Pancreas (tissue), 10 donors: ENCODE data around the gene IQGAP3. TPM values are rescaled to one million over a fixed set of nuclear protein-coding genes. Genes with fewer than 3 reads are reported as not detected.
A peak's percentile ranks its signal among the peaks of the same experiment; 100 is the strongest.

ENCODE experiments used
- ATAC-seq, 4 donors: fragments of 200-7000 bp; cut with Tn5 transposase; one replicate each; pipeline versions ENCODE4 v1.8.0 to v1.9.1; 2020; ENCODE audit warnings: mild to moderate bottlenecking in 4 of 4, moderate library complexity in 4 of 4
- DNase-seq, 6 donors: peaks; one replicate each; pipeline ENCODE4 v3.0.0-alpha.2; 2020
- FAIRE-seq: peaks from 2 replicates; lab custom pipeline; 2012; peaks lifted over from hg19 to GRCh38; lab: Jason Lieb, UNC
- H3K27ac ChIP-seq, 4 donors: fragments of 200-600 bp; sonication (generic); 1 replicate in 3 of 4; 2 replicates in 1 of 4; pipeline versions ENCODE4 v1.5.0 to v1.8.0; 2020
- H3K27me3 ChIP-seq, 4 donors: fragments of 200-600 bp; one replicate each; pipeline ENCODE4 v1.8.0; 2021
- H3K36me3 ChIP-seq, 3 donors: fragments of 200-600 bp; sonication (generic) in 1 of 3; one replicate each; pipeline versions ENCODE4 v1.5.0 to v1.8.0; 2020 to 2021
- H3K4me1 ChIP-seq, 3 donors: fragments of 200-600 bp; one replicate each; pipeline ENCODE4 v1.8.0; 2021
- H3K4me3 ChIP-seq, 4 donors: fragments of 200-600 bp; sonication (generic) in 2 of 4; one replicate each; pipeline versions ENCODE4 v1.5.0 to v1.8.0; 2020 to 2021
- H3K9me3 ChIP-seq, 4 donors: fragments of 200-600 bp; one replicate each; pipeline ENCODE4 v1.8.0; 2021
- WGBS, 2 donors: extraction: QIAGEN DNeasy Blood & Tissue Kit; methylation state at CpG; one replicate each; pipeline ENCODE4 v1.1.7; 2013; 5-methylcytosine and 5-hydroxymethylcytosine counted together
- intact Hi-C, 3 donors: fragments of 100-400 bp; cut with DNase I; formaldehyde crosslinking; loops; one replicate each; pipeline versions ENCODE4 v1.11.1 to v1.14.2; 2022
- polyA plus RNA-seq, 2 donors: library from polyadenylated mRNA; stranded (reverse); fragments of 200-250 nt; gene quantifications; one replicate each; pipeline ENCODE4 v1.2.3, GENCODE V29; 2013
- total RNA-seq, 6 donors: library from RNA; stranded (reverse); fragmentation: NEBNext Ultra II Directional in 4 of 6; extraction: Animal tissue kit (Norgen Biotek cat#: 25700) in 4 of 6; gene quantifications; one replicate each; pipeline versions ENCODE4 v1.2.1 to v1.2.4, GENCODE V29; 2021 to 2023
- TF ChIP-seq, protein P1 (sequence below), 4 donors: fragments of 200-600 bp; sonication (generic) in 3 of 4; IDR thresholded peaks; one replicate each; pipeline versions ENCODE4 v1.5.0 to v1.8.0; 2021; ENCODE audit warnings: antibody characterized with exemption in 4 of 4
- donor health status: healthy with polysubstance abuse.
- donor health status: DM: no; HTN: no; CAD: no; lungs with moderate emphysema.
- donor health status: DM: no; HTN: no; CAD: no.
- donor health status: control.
- donor health status: control.
- donor health status: Bipolar disorder and iron deficiency.
- donor health status: DM: yes; HTN: yes; CAD: no.
- donor health status: DM: no; HTN: no; CAD: no.
- donor health status: DM: no; HTN: no; CAD: no.
- donor health status: DM: yes; HTN: yes; CAD: no.

Gene IQGAP3
- total and polyA plus RNA-seq, 8 donors, result 0.02 to 0.90 (median 0.23) TPM; not detected in 1

DNA sequence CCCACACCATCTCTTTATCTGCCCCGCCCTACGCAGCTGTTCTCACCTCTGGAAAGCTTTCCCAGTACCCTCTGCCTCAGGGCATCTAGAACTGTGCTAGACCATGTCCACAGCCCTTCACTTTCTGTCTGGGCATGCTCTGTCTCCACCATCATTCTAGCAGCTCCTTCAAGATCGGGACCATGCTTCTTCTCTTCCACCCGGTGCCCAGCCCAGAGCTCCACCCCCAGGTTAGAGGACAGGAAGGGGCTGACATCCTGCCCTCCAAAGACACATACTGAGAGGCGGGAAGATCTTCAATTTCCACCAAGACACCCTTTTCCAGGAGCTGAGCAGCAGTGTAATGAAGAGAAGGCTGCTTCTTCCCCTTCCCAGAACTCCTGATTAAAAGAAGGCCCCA, 44.1 kb downstream of the IQGAP3 start:
- H3K27me3 ChIP-seq, result no peaks in the 10 kb centered on the region
- no peaks in the 10 kb centered on the region for H3K4me1 ChIP-seq
- no peak for DNase-seq
- TF ChIP-seq, protein P1, sequence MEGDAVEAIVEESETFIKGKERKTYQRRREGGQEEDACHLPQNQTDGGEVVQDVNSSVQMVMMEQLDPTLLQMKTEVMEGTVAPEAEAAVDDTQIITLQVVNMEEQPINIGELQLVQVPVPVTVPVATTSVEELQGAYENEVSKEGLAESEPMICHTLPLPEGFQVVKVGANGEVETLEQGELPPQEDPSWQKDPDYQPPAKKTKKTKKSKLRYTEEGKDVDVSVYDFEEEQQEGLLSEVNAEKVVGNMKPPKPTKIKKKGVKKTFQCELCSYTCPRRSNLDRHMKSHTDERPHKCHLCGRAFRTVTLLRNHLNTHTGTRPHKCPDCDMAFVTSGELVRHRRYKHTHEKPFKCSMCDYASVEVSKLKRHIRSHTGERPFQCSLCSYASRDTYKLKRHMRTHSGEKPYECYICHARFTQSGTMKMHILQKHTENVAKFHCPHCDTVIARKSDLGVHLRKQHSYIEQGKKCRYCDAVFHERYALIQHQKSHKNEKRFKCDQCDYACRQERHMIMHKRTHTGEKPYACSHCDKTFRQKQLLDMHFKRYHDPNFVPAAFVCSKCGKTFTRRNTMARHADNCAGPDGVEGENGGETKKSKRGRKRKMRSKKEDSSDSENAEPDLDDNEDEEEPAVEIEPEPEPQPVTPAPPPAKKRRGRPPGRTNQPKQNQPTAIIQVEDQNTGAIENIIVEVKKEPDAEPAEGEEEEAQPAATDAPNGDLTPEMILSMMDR (IDR thresholded peaks at IDR 0.05), result no peak
- no peak overlapping the region for H3K4me3 ChIP-seq
- WGBS, 2 donors, result 87 to 93% methylated on average over 5 of the region's 5 CpGs
- no peak for ATAC-seq
- H3K9me3 ChIP-seq, result no peaks in the 10 kb centered on the region
- FAIRE-seq, result no peak
- no peak overlapping the region for H3K27ac ChIP-seq
- H3K36me3 ChIP-seq, result no peaks in the 10 kb centered on the region
- intact Hi-C loops, result no loop called here

DNA sequence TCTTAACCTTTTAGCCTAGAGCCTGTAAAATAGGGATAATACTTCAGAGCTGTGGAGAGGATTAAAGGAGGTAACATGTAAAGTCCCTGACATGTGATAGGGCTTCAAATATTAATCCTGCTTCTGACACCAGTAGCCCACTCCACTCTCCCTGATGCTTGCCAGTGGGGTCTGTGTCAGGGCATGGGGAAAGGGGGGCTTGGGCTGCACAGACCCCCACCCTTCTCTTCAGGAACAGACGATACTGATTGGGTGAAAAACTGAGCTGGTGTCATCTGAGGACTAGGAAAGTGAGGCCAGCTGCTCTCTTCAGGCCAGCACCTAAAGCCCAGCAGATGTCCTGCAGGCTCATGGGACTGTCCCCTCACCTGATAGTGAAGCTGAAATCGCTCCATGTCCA, 44.8 kb downstream of the IQGAP3 start:
- H3K9me3 ChIP-seq, result no peaks in the 10 kb centered on the region
- H3K4me3 ChIP-seq, result no peak overlapping the region
- no peak overlapping the region for H3K27ac ChIP-seq
- no peak for ATAC-seq
- TF ChIP-seq, protein P1 (IDR thresholded peaks at IDR 0.05), result no peak
- DNase-seq, result no peak
- H3K27me3 ChIP-seq, result no peaks in the 10 kb centered on the region
- no peak for FAIRE-seq
- no peaks in the 10 kb centered on the region for H3K4me1 ChIP-seq
- WGBS, 2 donors, result 84 to 92% methylated on average over 2 of the region's 2 CpGs
- intact Hi-C loops, result no loop called here
- H3K36me3 ChIP-seq, result no peaks in the 10 kb centered on the region

DNA sequence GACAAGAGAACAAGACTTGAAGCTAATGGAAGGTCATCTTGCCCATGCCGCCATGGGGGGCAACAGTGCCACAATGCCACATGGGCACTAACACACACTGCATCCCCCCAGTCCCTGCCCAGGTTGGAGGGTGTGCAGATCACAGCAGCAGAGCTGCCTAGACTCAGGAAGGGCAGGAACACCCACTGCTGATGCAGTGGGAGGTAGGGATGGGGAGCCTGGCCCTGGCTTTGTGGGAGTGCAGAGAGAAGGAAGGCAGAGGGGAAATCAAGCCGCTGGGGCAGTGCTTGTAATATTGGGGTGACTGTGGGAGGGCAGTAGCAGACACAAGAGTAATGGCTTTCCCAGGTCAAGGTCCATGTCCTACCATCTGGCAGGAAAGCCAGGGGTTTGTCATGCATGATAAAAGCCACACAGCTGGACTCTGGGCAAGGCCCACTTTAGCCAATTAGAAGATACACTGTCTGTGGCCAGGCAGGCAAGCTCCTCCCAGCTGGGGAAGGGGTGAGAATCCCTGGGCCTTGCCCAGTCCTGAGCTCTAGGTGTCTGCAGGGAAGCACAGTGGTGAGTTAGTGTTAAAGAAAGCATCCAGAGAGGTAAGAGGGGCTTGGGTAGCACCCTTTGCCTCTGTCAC, 46.4 kb downstream of the IQGAP3 start:
- Histone ChIP-seq H3K36me3 (no peaks in the 10 kb centered on the region), H3K9me3 (no peaks in the 10 kb centered on the region), H3K27ac (no peak overlapping the region), H3K27me3 (no peaks in the 10 kb centered on the region), H3K4me1 (no peaks in the 10 kb centered on the region), H3K4me3 (no peak overlapping the region)
- DNase-seq (no peak), ATAC-seq (no peak), FAIRE-seq (no peak)
- 73 to 93% methylated on average over 2 of the region's 2 CpGs for WGBS, 2 donors
- intact Hi-C loops, result no loop called here
- TF ChIP-seq, protein P1 (IDR thresholded peaks at IDR 0.05), result no peak

DNA sequence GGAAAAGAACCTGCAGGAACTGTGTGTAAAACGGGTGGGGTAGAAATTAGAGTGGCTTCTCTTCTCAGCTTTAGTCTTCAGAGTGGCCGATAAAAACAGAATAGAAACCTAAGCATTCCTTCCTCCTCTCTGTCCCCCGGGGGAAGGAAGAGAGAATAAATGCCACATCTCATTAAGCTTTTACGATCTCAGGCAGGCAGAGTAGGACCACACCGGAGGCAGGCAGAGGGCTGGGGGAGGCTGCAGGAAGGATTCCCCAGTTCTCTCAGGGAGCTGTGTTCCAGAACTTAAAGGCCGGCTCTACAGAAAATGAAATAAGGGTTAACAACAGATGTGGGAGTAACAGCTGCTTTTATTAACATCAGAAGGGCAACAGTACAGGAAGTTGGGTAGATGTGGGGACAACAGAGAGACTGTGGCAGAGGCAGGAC, 47.3 kb downstream of the IQGAP3 start:
- Histone ChIP-seq H3K27me3 (no peaks in the 10 kb centered on the region), H3K4me3 (no peak overlapping the region), H3K27ac (no peak overlapping the region), H3K36me3 (no peaks in the 10 kb centered on the region), H3K4me1 (no peaks in the 10 kb centered on the region), H3K9me3 (no peaks in the 10 kb centered on the region)
- WGBS, 2 donors, result 72 to 79% methylated on average over 6 of the region's 6 CpGs
- TF ChIP-seq, protein P1 (IDR thresholded peaks at IDR 0.05), result no peak
- peak in 1 of 4 donors; percentile 31 for ATAC-seq
- DNase-seq, result no peak
- intact Hi-C loops, result no loop called here
- no peak for FAIRE-seq

DNA sequence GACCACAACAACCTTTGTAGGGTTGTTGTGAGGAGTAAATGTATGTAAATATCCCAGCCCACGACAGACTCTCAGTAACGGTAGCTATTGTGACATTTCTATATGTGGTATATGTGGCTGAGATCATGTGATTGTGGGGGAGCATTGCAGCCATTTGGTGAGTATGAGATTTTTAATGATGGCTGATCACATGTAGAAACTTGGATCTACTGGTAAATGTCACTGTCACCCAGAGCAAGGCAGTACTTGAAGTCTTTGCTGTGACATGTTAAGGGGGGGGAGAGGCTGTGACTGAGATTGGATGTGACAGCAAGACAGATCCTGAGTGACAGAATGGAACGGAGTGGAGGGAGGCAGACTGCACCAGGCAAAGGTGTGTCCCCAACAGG, 47.9 kb downstream of the IQGAP3 start:
- Histone ChIP-seq H3K9me3 (no peaks in the 10 kb centered on the region), H3K36me3 (no peaks in the 10 kb centered on the region), H3K4me1 (no peaks in the 10 kb centered on the region), H3K27ac (no peak overlapping the region), H3K27me3 (no peaks in the 10 kb centered on the region), H3K4me3 (no peak overlapping the region)
- WGBS, 2 donors, result 83 to 85% methylated on average over 3 of the region's 3 CpGs
- FAIRE-seq (no peak), ATAC-seq (no peak), DNase-seq (no peak)
- intact Hi-C loops, result no loop called here
- TF ChIP-seq, protein P1 (IDR thresholded peaks at IDR 0.05), result no peak
